H9 (cell line): Measurements from ENCODE around the gene TMEM209. TPM values are rescaled to one million over a fixed set of nuclear protein-coding genes. Genes with fewer than 3 reads are reported as not detected.

ENCODE experiments used
- DNase-seq: peaks from one replicate; pipeline ENCODE4 v3.0.0-alpha.2; 2017
- H2AFZ ChIP-seq: one replicate; pipeline ENCODE4 v1.6.1; 2013; ENCODE audit warnings: mild to moderate bottlenecking, low read length, control low read depth, moderate library complexity
- H2AK5ac ChIP-seq: 2 replicates; pipeline ENCODE4 v1.6.1; 2013; ENCODE audit warnings: low read length, control low read depth, mixed read lengths; ENCODE audit not compliant: insufficient read length
- H2BK120ac ChIP-seq: one replicate; pipeline ENCODE4 v1.6.1; 2013; ENCODE audit warnings: low read depth, mild to moderate bottlenecking, low read length, control low read depth, inconsistent platforms; ENCODE audit not compliant: poor library complexity, severe bottlenecking
- H2BK12ac ChIP-seq: 2 replicates; pipeline ENCODE4 v1.6.1; 2013; ENCODE audit warnings: low read length, control low read depth, mixed read lengths, low read depth; ENCODE audit not compliant: insufficient read length
- H2BK15ac ChIP-seq: 2 replicates; pipeline ENCODE4 v1.6.1; 2013; ENCODE audit warnings: low read depth, low read length, control low read depth
- H2BK20ac ChIP-seq: one replicate; pipeline ENCODE4 v1.6.1; 2013; ENCODE audit warnings: low read depth, mild to moderate bottlenecking, low read length, control low read depth, inconsistent platforms; ENCODE audit not compliant: poor library complexity, severe bottlenecking
- H2BK5ac ChIP-seq: 2 replicates; pipeline ENCODE4 v1.6.1; 2013; ENCODE audit warnings: low read length, control low read depth, mixed read lengths; ENCODE audit not compliant: insufficient read length
- H3K14ac ChIP-seq: 2 replicates; pipeline ENCODE4 v1.6.1; 2013; ENCODE audit warnings: low read length, control low read depth; ENCODE audit not compliant: insufficient read depth
- H3K18ac ChIP-seq: 2 replicates; pipeline ENCODE4 v1.6.1; 2013; ENCODE audit warnings: low read depth, mild to moderate bottlenecking, mixed read lengths, low read length, control low read depth; ENCODE audit not compliant: insufficient read length
- H3K23ac ChIP-seq: 2 replicates; pipeline ENCODE4 v1.6.1; 2013; ENCODE audit warnings: low read length, control low read depth, mixed read lengths, low read depth; ENCODE audit not compliant: insufficient read length
- H3K23me2 ChIP-seq: 2 replicates; pipeline ENCODE4 v1.6.1; 2013; ENCODE audit warnings: low read depth, mild to moderate bottlenecking, mixed read lengths, low read length, control low read depth; ENCODE audit not compliant: insufficient read length, poor library complexity, severe bottlenecking
- H3K27ac ChIP-seq: 2 replicates; pipeline ENCODE4 v1.5.1; 2013; ENCODE audit warnings: low read length, control low read depth, mixed read lengths, low read depth; ENCODE audit not compliant: insufficient read length
- H3K27me3 ChIP-seq: 2 replicates; pipeline ENCODE4 v1.6.1; 2013; ENCODE audit warnings: low read length, control low read depth, inconsistent platforms; ENCODE audit not compliant: insufficient read depth
- H3K4ac ChIP-seq: 2 replicates; pipeline ENCODE4 v1.6.1; 2013; ENCODE audit warnings: low read depth, mild to moderate bottlenecking, control low read depth, inconsistent platforms, low read length, moderate library complexity
- H3K4me1 ChIP-seq: 2 replicates; pipeline ENCODE4 v1.6.1; 2013; ENCODE audit warnings: low read length, control low read depth, inconsistent platforms; ENCODE audit not compliant: insufficient read depth
- H3K4me2 ChIP-seq: 2 replicates; pipeline ENCODE4 v1.6.1; 2013; ENCODE audit warnings: low read length, control low read depth, mixed read lengths; ENCODE audit not compliant: insufficient read length, insufficient read depth
- H3K56ac ChIP-seq: 2 replicates; pipeline ENCODE4 v1.6.1; 2013; ENCODE audit warnings: low read depth, mild to moderate bottlenecking, mixed read lengths, low read length, control low read depth; ENCODE audit not compliant: insufficient read length
- H3K79me1 ChIP-seq: 2 replicates; pipeline ENCODE4 v1.6.1; 2013; ENCODE audit warnings: low read depth, mild to moderate bottlenecking, moderate library complexity, low read length, control low read depth, inconsistent platforms; ENCODE audit not compliant: insufficient read depth, poor library complexity, severe bottlenecking
- H3K79me2 ChIP-seq: 2 replicates; pipeline ENCODE4 v1.6.1; 2013; ENCODE audit warnings: low read length, control low read depth, inconsistent platforms; ENCODE audit not compliant: insufficient read depth
- H3K9ac ChIP-seq: 2 replicates; pipeline ENCODE4 v1.6.1; 2013; ENCODE audit warnings: low read length, control low read depth, mixed read lengths; ENCODE audit not compliant: insufficient read length; ENCODE audit errors: extremely low read depth
- H3K9me3 ChIP-seq: one replicate; pipeline ENCODE4 v1.6.1; 2013; ENCODE audit warnings: low read depth, low read length, inconsistent platforms; ENCODE audit not compliant: control insufficient read depth
- H3T11ph ChIP-seq: one replicate; pipeline ENCODE4 v1.6.1; 2013; ENCODE audit warnings: mild to moderate bottlenecking, low read length, control low read depth, inconsistent platforms
- H4K20me1 ChIP-seq: one replicate; pipeline ENCODE4 v1.6.1; 2013; ENCODE audit not compliant: control insufficient read depth, insufficient read length, insufficient read depth
- H4K5ac ChIP-seq: 2 replicates; pipeline ENCODE4 v1.6.1; 2013; ENCODE audit warnings: low read depth, mild to moderate bottlenecking, mixed read lengths, low read length, control low read depth; ENCODE audit not compliant: insufficient read length
- H4K8ac ChIP-seq: replicated peaks from 2 replicates; pipeline ENCODE4 v1.6.1; 2013; ENCODE audit warnings: low read length, control low read depth, mixed read lengths, low read depth; ENCODE audit not compliant: insufficient read length
- H4K91ac ChIP-seq: 2 replicates; pipeline ENCODE4 v1.6.1; 2013; ENCODE audit warnings: low read depth, mild to moderate bottlenecking, moderate library complexity, mixed read lengths, low read length, control low read depth; ENCODE audit not compliant: insufficient read length
- H3K27ac Mint-ChIP-seq, 3 experiments: 2 replicates in 2 of 3; 3 replicates in 1 of 3; pipeline ENCODE4 v1.8.0; 2020 to 2021; ENCODE audit warnings: mixed read lengths in 3 of 3, mild to moderate bottlenecking in 1 of 3, moderate library complexity in 1 of 3
- H3K27me3 Mint-ChIP-seq: 2 replicates; pipeline ENCODE4 v1.8.0; 2021; ENCODE audit warnings: low read depth, mild to moderate bottlenecking, moderate library complexity, mixed read lengths
- H3K36me3 Mint-ChIP-seq, 3 experiments: 2 replicates in 2 of 3; 3 replicates in 1 of 3; pipeline ENCODE4 v1.8.0; 2020 to 2021; ENCODE audit warnings: low read depth in 3 of 3, mixed read lengths in 3 of 3; ENCODE audit not compliant: insufficient read depth in 1 of 3
- H3K4me1 Mint-ChIP-seq, 2 experiments: 2 replicates each; pipeline ENCODE4 v1.8.0; 2020; ENCODE audit warnings: mixed read lengths in 2 of 2
- H3K4me3 Mint-ChIP-seq, 2 experiments: 2 replicates in 1 of 2; 3 replicates in 1 of 2; pipeline ENCODE4 v1.8.0; 2020 to 2021; ENCODE audit warnings: mild to moderate bottlenecking in 2 of 2, mixed read lengths in 2 of 2, moderate library complexity in 1 of 2
- H3K9me3 Mint-ChIP-seq, 2 experiments: 2 replicates in 1 of 2; 3 replicates in 1 of 2; pipeline ENCODE4 v1.8.0; 2020; ENCODE audit warnings: mild to moderate bottlenecking in 2 of 2, mixed read lengths in 2 of 2, moderate library complexity in 1 of 2
- CTCF ChIP-seq: fragments of 200-600 bp; sonication (generic); conservative IDR thresholded peaks from 3 replicates; pipeline ENCODE4 v1.8.0; 2021; ENCODE audit warnings: antibody characterized with exemption, mild to moderate bottlenecking
- WGBS: extraction: QIAGEN DNeasy Blood & Tissue Kit; methylation state at CpG from one replicate; pipeline ENCODE4 v1.1.7; 2013; ENCODE audit warnings: missing lambda C conversion rate, low lambda C conversion rate, mixed read lengths; ENCODE audit not compliant: insufficient read length; ENCODE audit errors: extremely low coverage; 5-methylcytosine and 5-hydroxymethylcytosine counted together
- total RNA-seq: library from RNA; stranded (reverse); gene quantifications from 2 replicates; pipeline ENCODE4 v1.2.1, GENCODE V29; 2021

Gene TMEM209
- total RNA-seq, 1 experiment from 2014 or later: 30.8 TPM

GRCh38 chr7:130179631-130180030 lies 25.6 kb downstream of the TMEM209 start:
- H3K9ac ChIP-seq: no peak overlapping the region

More at GRCh38 chr7:130179631-130180030, 25.6 kb downstream of the TMEM209 start:
- Histone ChIP-seq H2BK5ac (no peak overlapping the region), H2AK5ac (no peak overlapping the region), H3K4ac (no peak overlapping the region), H2AFZ (no peak overlapping the region), H3K23me2 (no peaks in the 10 kb centered on the region), H2BK20ac (no peak overlapping the region), H3K18ac (no peak overlapping the region), H4K91ac (no peak overlapping the region), H2BK120ac (no peak overlapping the region), H3K27me3 (no peaks in the 10 kb centered on the region), H3K4me1 (no peaks in the 10 kb centered on the region), H4K20me1 (no peaks in the 10 kb centered on the region), H3K4me2 (no peak overlapping the region), H3K9me3 (no peaks in the 10 kb centered on the region), H3K14ac (no peak overlapping the region), H3K79me1 (no peaks in the 10 kb centered on the region), H3K27ac (no peak overlapping the region), H2BK12ac (no peak overlapping the region), H3K79me2 (no peaks in the 10 kb centered on the region), H4K5ac (no peak overlapping the region), H4K8ac (no peak overlapping the region), H3T11ph (no peak overlapping the region), H2BK15ac (no peak overlapping the region), H3K23ac (no peak overlapping the region), H3K56ac (no peak overlapping the region)
- no peak for TF ChIP-seq CTCF
- no peaks in the 10 kb centered on the region for H3K4me1 Mint-ChIP-seq
- WGBS: no CpG with 5 or more reads among the region's 2 CpGs
- H3K9me3 Mint-ChIP-seq: no peaks in the 10 kb centered on the region
- H3K4me3 Mint-ChIP-seq: no peak overlapping the region
- no peaks in the 10 kb centered on the region for H3K27me3 Mint-ChIP-seq
- no peak overlapping the region for H3K27ac Mint-ChIP-seq
- H3K36me3 Mint-ChIP-seq: peaks cover 23 to 66% (median 52%) of the 10 kb centered on the region in 3 experiments; a peak in 6 of 7 replicates
- DNase-seq: no peak
